ENCODE data around the gene UBALD2. TPM values are rescaled to one million over a fixed set of nuclear protein-coding genes. Genes with fewer than 3 reads are reported as not detected.

UBALD2 gene
- total and polyA plus RNA-seq, 2 of the 4 experiments (the other 2 are of a cell fraction) = 0.90 to 12.1 TPM

DNA sequence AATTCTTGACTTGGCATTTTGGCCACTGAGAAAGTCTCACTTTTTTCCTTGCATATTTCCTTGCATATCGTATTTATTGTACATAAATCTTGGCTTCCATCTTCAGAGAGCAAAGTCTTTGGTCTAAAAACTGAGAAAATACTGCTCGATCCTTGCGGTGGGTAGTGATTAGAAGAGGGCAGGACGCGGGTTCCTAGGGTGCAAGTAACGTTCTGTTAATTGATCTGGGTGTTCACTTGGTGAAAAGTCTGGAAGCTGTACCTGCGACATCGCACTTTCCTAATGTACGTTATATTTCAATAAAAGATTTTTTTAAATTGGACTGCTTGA is 758 bp upstream of the UBALD2 start:
- no peaks in the 10 kb centered on the region for H3K27me3 ChIP-seq (ENCODE audit: control insufficient read depth, insufficient read depth, low read length)
- no peak overlapping the region for H3K4me3 ChIP-seq (ENCODE audit: insufficient read depth, low read depth, low read length)
- H2AFZ ChIP-seq (replicated peaks; ENCODE audit: low read length, poor library complexity) = no peak overlapping the region
- dilution Hi-C loops (cut with HindIII; ENCODE audit: low sequenced_read_pairs, unreplicated experiment) (no loop called here), intact Hi-C loops (cut with micrococcal nuclease) (loop anchor here (2.0 kb wide), 1 partner anchor 24 kb away; the partner anchor contains the start of gene RNF157), in situ Hi-C loops (cut with MboI; ENCODE audit: low sequenced_read_pairs) (no loop called here)
- H3K27ac ChIP-seq (ENCODE audit: insufficient read depth, low read length) = peak overlapping the region; percentile 40
- H2BK20ac ChIP-seq (ENCODE audit: low read depth, low read length) = peak overlapping the region; percentile 60
- H3K23ac ChIP-seq (ENCODE audit: low read depth, low read length) = peak overlapping the region; percentile 54; the same call in 1 of the 2 replicates
- H3K18ac ChIP-seq (ENCODE audit: low read depth, low read length) = peak overlapping the region; percentile 32; the same call in 1 of the 2 replicates
- no CpG with 5 or more reads among the region's 9 CpGs for WGBS, 2 experiments (ENCODE audit: extremely low coverage in 2 of 2, insufficient read length in 1 of 2)
- no peak for DNase-seq
- peak overlapping the region; percentile 54 for H3K56ac ChIP-seq (ENCODE audit: extremely low read depth, insufficient read depth, low read length)
- H3K36me3 ChIP-seq (ENCODE audit: control insufficient read depth, insufficient read depth, low read length) = peaks cover 4% of the 10 kb centered on the region
- no peak for TF ChIP-seq RAD21 (IDR thresholded peaks at IDR 0.05; ENCODE audit: low read length)
- TF ChIP-seq RFX5 (IDR thresholded peaks at IDR 0.05; ENCODE audit: low read depth, low read length) = no peak
- TF ChIP-seq, protein P1, sequence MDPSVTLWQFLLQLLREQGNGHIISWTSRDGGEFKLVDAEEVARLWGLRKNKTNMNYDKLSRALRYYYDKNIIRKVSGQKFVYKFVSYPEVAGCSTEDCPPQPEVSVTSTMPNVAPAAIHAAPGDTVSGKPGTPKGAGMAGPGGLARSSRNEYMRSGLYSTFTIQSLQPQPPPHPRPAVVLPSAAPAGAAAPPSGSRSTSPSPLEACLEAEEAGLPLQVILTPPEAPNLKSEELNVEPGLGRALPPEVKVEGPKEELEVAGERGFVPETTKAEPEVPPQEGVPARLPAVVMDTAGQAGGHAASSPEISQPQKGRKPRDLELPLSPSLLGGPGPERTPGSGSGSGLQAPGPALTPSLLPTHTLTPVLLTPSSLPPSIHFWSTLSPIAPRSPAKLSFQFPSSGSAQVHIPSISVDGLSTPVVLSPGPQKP (IDR thresholded peaks at IDR 0.05; ENCODE audit: borderline replicate concordance, low read depth, low read length) = no peak
- no peak for TF ChIP-seq NFE2L2 (IDR thresholded peaks at IDR 0.05; ENCODE audit: low read depth, low read length)
- no peak for TF ChIP-seq MAZ (IDR thresholded peaks at IDR 0.05; ENCODE audit: borderline replicate concordance, low read depth, low read length)
- H2AK5ac ChIP-seq (ENCODE audit: low read depth, low read length) = no peak overlapping the region
- peaks cover 10% of the 10 kb centered on the region for H3K4me1 ChIP-seq (ENCODE audit: control insufficient read depth, insufficient read depth, low read length)
- peak overlapping the region; percentile 79 for H3K4ac ChIP-seq (ENCODE audit: low read depth, low read length)
- peak overlapping the region in 1 of 2 experiments; percentile 82; a peak in 3 of 4 replicates for H4K8ac ChIP-seq (ENCODE audit: low read depth in 2 of 2, low read length in 2 of 2)
- ATAC-seq (ENCODE audit: low read depth) = no peak
- peak overlapping the region; percentile 73 for H3K4me2 ChIP-seq (ENCODE audit: low read depth, low read length)
- H3K9me3 ChIP-seq (ENCODE audit: control insufficient read depth, insufficient read depth, low read length) = no peaks in the 10 kb centered on the region
- peak overlapping the region; percentile 78 for H2BK5ac ChIP-seq (ENCODE audit: low read depth, low read length, poor library complexity, severe bottlenecking)
- H3K9me1 ChIP-seq (ENCODE audit: insufficient read depth, low read length) = peaks cover 15% of the 10 kb centered on the region
- ChIA-PET POLR2A (ENCODE audit: unreplicated experiment) (interaction anchor here (0.6 kb wide), 1 partner anchor 15 kb away, joined by 4 read pairs; no protein-coding TSS in a partner anchor), CTCF (interaction anchor here (0.7 to 1.3 kb wide), 3 partner anchors 9 to 15 kb away, joined by 3 read pairs; no protein-coding TSS in a partner anchor)
- peak overlapping the region; percentile 75; the same call in 2 of the 3 replicates for H2BK15ac ChIP-seq (ENCODE audit: low read depth, low read length)
- H3K14ac ChIP-seq (replicated peaks; ENCODE audit: low read depth, low read length) = peak overlapping the region; percentile 61; the same call in 1 of the 2 replicates
- H4K91ac ChIP-seq (ENCODE audit: insufficient read depth, low read depth, low read length) = 0 out of 2 replicates have a peak overlapping the region, but pooled peaks have one; percentile 34
- no peaks in the 10 kb centered on the region for H4K20me1 ChIP-seq (ENCODE audit: insufficient read depth, low read length)
- peak overlapping the region; percentile 67; the same call in 1 of the 2 replicates for H2BK120ac ChIP-seq (ENCODE audit: low read depth, low read length)
- no peak overlapping the region for H3K9ac ChIP-seq (ENCODE audit: low read depth, low read length)
- peaks cover 23 to 43% of the 10 kb centered on the region in 2 experiments for H3K79me1 ChIP-seq (ENCODE audit: low read depth in 1 of 2, low read length in 2 of 2)
- no TSS peak for BruUV-seq (replicated peaks)
- H4K5ac ChIP-seq (ENCODE audit: low read depth, low read length) = peak overlapping the region; percentile 13; the same call in 1 of the 2 replicates
- H2AK9ac ChIP-seq (replicated peaks; ENCODE audit: low read depth, low read length, poor library complexity) = peak overlapping the region; percentile 85

Data from IMR-90 (cell line).